ENCODE data around the gene PIP5K1C.
A peak's percentile ranks its signal among the peaks of the same experiment; 100 is the strongest.

Gene PIP5K1C

GRCh38 chr19:3721131-3721886 lies 21.0 kb upstream of the PIP5K1C start:
- FAIRE-seq, result peak; percentile 76

GRCh38 chr19:3720349-3720917 lies 20.2 kb upstream of the PIP5K1C start:
- FAIRE-seq, result no peak

- FAIRE-seq, result no peak
Measured at GRCh38 chr19:3719868-3720267, 19.6 kb upstream of the PIP5K1C start.

- no peak for FAIRE-seq
Measured at GRCh38 chr19:3716147-3716668, 15.9 kb upstream of the PIP5K1C start.

GRCh38 chr19:3712663-3713611 lies 12.7 kb upstream of the PIP5K1C start:
- FAIRE-seq, result no peak

- no peak for FAIRE-seq
Measured at GRCh38 chr19:3710265-3710812, 10.1 kb upstream of the PIP5K1C start.

- no peak for FAIRE-seq
Measured at GRCh38 chr19:3708207-3708931, 8.1 kb upstream of the PIP5K1C start, which contains the start of gene TJP3. TJP3 (plus strand) TSS chr19:3708384; CDS start chr19:3728433, 20,049 bp downstream.

- FAIRE-seq, result no peak
Measured at GRCh38 chr19:3707868-3708206, 7.6 kb upstream of the PIP5K1C start.

GRCh38 chr19:3701200-3701599 lies 932 bp upstream of the PIP5K1C start:
- FAIRE-seq, result no peak

- no peak for FAIRE-seq
Measured at GRCh38 chr19:3699741-3700241, 477 bp downstream of the PIP5K1C start.

GRCh38 chr19:3698974-3699740 lies 1.1 kb downstream of the PIP5K1C start:
- no peak for FAIRE-seq

GRCh38 chr19:3698386-3698950 lies 1.8 kb downstream of the PIP5K1C start:
- no peak for FAIRE-seq

GRCh38 chr19:3697671-3698385 lies 2.4 kb downstream of the PIP5K1C start:
- FAIRE-seq, result no peak

- FAIRE-seq, result no peak
Measured at GRCh38 chr19:3697094-3697493, 3.2 kb downstream of the PIP5K1C start.

- FAIRE-seq, result no peak
Measured at GRCh38 chr19:3696660-3696995, 3.6 kb downstream of the PIP5K1C start.

GRCh38 chr19:3695986-3696659 lies 4.1 kb downstream of the PIP5K1C start:
- FAIRE-seq, result no peak

GRCh38 chr19:3695124-3695733 lies 5.0 kb downstream of the PIP5K1C start:
- FAIRE-seq, result no peak

- FAIRE-seq, result no peak
Measured at GRCh38 chr19:3694361-3695123, 5.7 kb downstream of the PIP5K1C start.
